DND-41 (cell line): Measurements from ENCODE around the gene IL1RAPL2.

Source experiments
- EZH2 ChIP-seq: IDR thresholded peaks from 3 replicates; pipeline ENCODE4 v1.6.1; 2012; ENCODE audit warnings: borderline replicate concordance, low read depth, mild to moderate bottlenecking, moderate library complexity, low read length, inconsistent platforms; ENCODE audit not compliant: severe bottlenecking
- TF ChIP-seq, protein P1 (sequence below): IDR thresholded peaks from 2 replicates; pipeline ENCODE4 v1.5.1; 2012; ENCODE audit warnings: borderline replicate concordance, low read length, moderate library complexity, mild to moderate bottlenecking; ENCODE audit not compliant: poor library complexity, severe bottlenecking; ENCODE audit errors: extremely low read depth

DNA sequence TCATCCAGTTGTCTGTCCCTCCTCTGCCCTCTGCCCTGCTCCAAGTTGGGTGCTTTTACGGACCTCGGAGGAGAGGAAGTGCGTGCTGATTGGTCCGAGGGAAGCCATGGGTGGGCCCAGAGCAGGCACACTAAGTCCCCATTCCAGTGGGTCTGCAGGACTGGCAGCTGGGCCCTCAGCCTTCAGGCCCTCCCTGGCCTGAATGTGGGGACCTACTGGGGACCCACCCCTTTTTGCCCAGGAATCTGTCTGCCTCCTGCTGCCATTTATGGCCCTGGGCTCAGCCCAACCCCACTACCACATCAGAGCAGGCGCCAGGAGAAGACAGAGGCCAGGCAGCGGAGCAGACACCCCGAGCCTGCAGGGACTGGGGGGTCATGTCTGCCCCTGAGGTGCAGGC, 484.9 kb downstream of the IL1RAPL2 start:
- TF ChIP-seq, protein P1, sequence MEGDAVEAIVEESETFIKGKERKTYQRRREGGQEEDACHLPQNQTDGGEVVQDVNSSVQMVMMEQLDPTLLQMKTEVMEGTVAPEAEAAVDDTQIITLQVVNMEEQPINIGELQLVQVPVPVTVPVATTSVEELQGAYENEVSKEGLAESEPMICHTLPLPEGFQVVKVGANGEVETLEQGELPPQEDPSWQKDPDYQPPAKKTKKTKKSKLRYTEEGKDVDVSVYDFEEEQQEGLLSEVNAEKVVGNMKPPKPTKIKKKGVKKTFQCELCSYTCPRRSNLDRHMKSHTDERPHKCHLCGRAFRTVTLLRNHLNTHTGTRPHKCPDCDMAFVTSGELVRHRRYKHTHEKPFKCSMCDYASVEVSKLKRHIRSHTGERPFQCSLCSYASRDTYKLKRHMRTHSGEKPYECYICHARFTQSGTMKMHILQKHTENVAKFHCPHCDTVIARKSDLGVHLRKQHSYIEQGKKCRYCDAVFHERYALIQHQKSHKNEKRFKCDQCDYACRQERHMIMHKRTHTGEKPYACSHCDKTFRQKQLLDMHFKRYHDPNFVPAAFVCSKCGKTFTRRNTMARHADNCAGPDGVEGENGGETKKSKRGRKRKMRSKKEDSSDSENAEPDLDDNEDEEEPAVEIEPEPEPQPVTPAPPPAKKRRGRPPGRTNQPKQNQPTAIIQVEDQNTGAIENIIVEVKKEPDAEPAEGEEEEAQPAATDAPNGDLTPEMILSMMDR = no peak
- TF ChIP-seq EZH2 = no peak
